NB4 (cell line): Measurements from ENCODE around the gene CD163.

ENCODE experiments used
- CTCF ChIP-seq: IDR thresholded peaks from one replicate; pipeline ENCODE4 v1.5.1; 2012; ENCODE audit warnings: low read depth, low read length
- MAX ChIP-seq: IDR thresholded peaks from 2 replicates; pipeline ENCODE4 v1.6.1; 2011; ENCODE audit warnings: low read depth, low read length
- POLR2A ChIP-seq: IDR thresholded peaks from 2 replicates; pipeline ENCODE4 v1.6.1; 2011; ENCODE audit warnings: mild to moderate bottlenecking; ENCODE audit not compliant: insufficient read length; ENCODE audit errors: extremely low read depth

- no peak for TF ChIP-seq CTCF
- no peak for TF ChIP-seq POLR2A
- TF ChIP-seq MAX: no peak
Measured at GRCh38 chr12:7486512-7486911, 17.1 kb downstream of the CD163 start.
